IMR-90 (cell line): ENCODE results near the gene HAUS5. TPM values are rescaled to one million over a fixed set of nuclear protein-coding genes. Genes with fewer than 3 reads are reported as not detected.
"Not testable (repeated sequence)": the region's sequence is repeated elsewhere in the genome, so short reads cannot be mapped to it uniquely, and the experiment has no call there.

Experiments used
- ATAC-seq: fragments of 200-7000 bp; cut with Tn5 transposase; 2 replicates; pipeline ENCODE4 v1.9.1; 2020; ENCODE audit warnings: low read depth, mild to moderate bottlenecking, moderate library complexity
- BruUV-seq: library from RNA; stranded (reverse); fragments of 400-500 nt; replicated peaks from 2 replicates; lab custom pipeline; 2021; lab: Mats Ljungman, UMichigan
- CTCF ChIA-PET: fragments of 300-600 bp; formaldehyde crosslinking; extraction: SDS; loops from one replicate; lab custom pipeline; 2021; ENCODE audit warnings: antibody characterized with exemption; lab: Yijun Ruan, JAX
- POLR2A ChIA-PET: fragments of 300-600 bp; sonication (Branson Sonifier 250); formaldehyde crosslinking; loops from one replicate; lab custom pipeline; 2022; ENCODE audit warnings: antibody characterized with exemption; ENCODE audit not compliant: unreplicated experiment; lab: Charles Lee
- DNase-seq: peaks from one replicate; pipeline ENCODE4 v3.0.0; 2013
- H2AFZ ChIP-seq: replicated peaks from 2 replicates; pipeline ENCODE3; 2013; ENCODE audit warnings: low read length, mild to moderate bottlenecking; ENCODE audit not compliant: poor library complexity
- H2AK5ac ChIP-seq: 2 replicates; pipeline ENCODE4 v1.6.1; 2013; ENCODE audit warnings: low read depth, low read length, inconsistent platforms
- H2AK9ac ChIP-seq: replicated peaks from 2 replicates; pipeline ENCODE3; 2013; ENCODE audit warnings: mild to moderate bottlenecking, low read depth, low read length, moderate library complexity; ENCODE audit not compliant: poor library complexity
- H2BK120ac ChIP-seq: 2 replicates; pipeline ENCODE4 v1.6.1; 2013; ENCODE audit warnings: low read depth, low read length, inconsistent platforms
- H2BK15ac ChIP-seq: 3 replicates; pipeline ENCODE4 v1.6.1; 2013; ENCODE audit warnings: low read depth, low read length, inconsistent platforms
- H2BK20ac ChIP-seq: 2 replicates; pipeline ENCODE4 v1.6.1; 2013; ENCODE audit warnings: low read depth, mild to moderate bottlenecking, inconsistent platforms, low read length, moderate library complexity
- H2BK5ac ChIP-seq: 2 replicates; pipeline ENCODE4 v1.6.1; 2013; ENCODE audit warnings: mild to moderate bottlenecking, low read depth, low read length, inconsistent platforms; ENCODE audit not compliant: poor library complexity, severe bottlenecking
- H3K14ac ChIP-seq: replicated peaks from 2 replicates; pipeline ENCODE4 v1.6.1; 2013; ENCODE audit warnings: low read depth, low read length, inconsistent platforms
- H3K18ac ChIP-seq: 2 replicates; pipeline ENCODE4 v1.6.1; 2013; ENCODE audit warnings: low read depth, low read length, control low read depth
- H3K23ac ChIP-seq: 2 replicates; pipeline ENCODE4 v1.6.1; 2013; ENCODE audit warnings: low read depth, low read length, inconsistent platforms
- H3K27ac ChIP-seq: 2 replicates; pipeline ENCODE4 v1.5.1; 2013; ENCODE audit warnings: mild to moderate bottlenecking, control low read depth, low read length; ENCODE audit not compliant: insufficient read depth
- H3K27me3 ChIP-seq: 2 replicates; pipeline ENCODE4 v1.6.1; 2013; ENCODE audit warnings: low read length; ENCODE audit not compliant: control insufficient read depth, insufficient read depth
- H3K36me3 ChIP-seq: 2 replicates; pipeline ENCODE4 v1.6.1; 2013; ENCODE audit warnings: low read length, mixed read lengths; ENCODE audit not compliant: control insufficient read depth, insufficient read depth
- H3K4ac ChIP-seq: 2 replicates; pipeline ENCODE4 v1.6.1; 2013; ENCODE audit warnings: low read depth, low read length, inconsistent platforms
- H3K4me1 ChIP-seq: 2 replicates; pipeline ENCODE4 v1.6.1; 2013; ENCODE audit warnings: low read length, mixed read lengths; ENCODE audit not compliant: control insufficient read depth, insufficient read depth
- H3K4me2 ChIP-seq: 2 replicates; pipeline ENCODE4 v1.6.1; 2013; ENCODE audit warnings: low read depth, mild to moderate bottlenecking, control low read depth, low read length, moderate library complexity
- H3K4me3 ChIP-seq: 2 replicates; pipeline ENCODE4 v1.5.1; 2013; ENCODE audit warnings: low read depth, mild to moderate bottlenecking, control low read depth, low read length, moderate library complexity; ENCODE audit not compliant: insufficient read depth
- H3K56ac ChIP-seq: 2 replicates; pipeline ENCODE4 v1.6.1; 2013; ENCODE audit warnings: low read length, inconsistent platforms; ENCODE audit not compliant: insufficient read depth; ENCODE audit errors: extremely low read depth
- H3K79me1 ChIP-seq, 2 experiments: 2 replicates each; pipeline ENCODE4 v1.6.1; 2013; ENCODE audit warnings: low read length in 2 of 2, inconsistent platforms in 1 of 2, low read depth in 1 of 2
- H3K9ac ChIP-seq: 2 replicates; pipeline ENCODE4 v1.6.1; 2013; ENCODE audit warnings: low read depth, low read length, control low read depth
- H3K9me1 ChIP-seq: 2 replicates; pipeline ENCODE4 v1.6.1; 2013; ENCODE audit warnings: low read length, inconsistent platforms; ENCODE audit not compliant: insufficient read depth
- H3K9me3 ChIP-seq: 2 replicates; pipeline ENCODE4 v1.6.1; 2013; ENCODE audit warnings: low read length; ENCODE audit not compliant: control insufficient read depth, insufficient read depth
- H4K20me1 ChIP-seq: 2 replicates; pipeline ENCODE4 v1.6.1; 2013; ENCODE audit warnings: low read length, inconsistent platforms; ENCODE audit not compliant: insufficient read depth
- H4K5ac ChIP-seq: 2 replicates; pipeline ENCODE4 v1.6.1; 2013; ENCODE audit warnings: mild to moderate bottlenecking, low read depth, low read length, control low read depth
- H4K8ac ChIP-seq, 2 experiments: 2 replicates each; pipeline ENCODE4 v1.6.1; 2013; ENCODE audit warnings: low read depth in 2 of 2, low read length in 2 of 2, control low read depth in 1 of 2, inconsistent platforms in 1 of 2
- H4K91ac ChIP-seq: 2 replicates; pipeline ENCODE4 v1.6.1; 2013; ENCODE audit warnings: low read depth, low read length, inconsistent platforms; ENCODE audit not compliant: insufficient read depth
- WGBS, 2 experiments: methylation state at CpG; one replicate each; pipeline versions ENCODE4 v1.1.5 to v1.1.7; 2013; ENCODE audit warnings: missing lambda C conversion rate in 2 of 2; ENCODE audit not compliant: insufficient read length in 1 of 2; ENCODE audit errors: extremely low coverage in 2 of 2; 5-methylcytosine and 5-hydroxymethylcytosine counted together
- dilution Hi-C: fragments of 300-500 bp; cut with HindIII; formaldehyde crosslinking; loops from one replicate; pipeline ENCODE4 v1.14.3; 2018; ENCODE audit warnings: low sequenced_read_pairs; ENCODE audit not compliant: unreplicated experiment
- in situ Hi-C: fragments of 300-500 bp; cut with MboI; formaldehyde crosslinking; loops from 3 replicates; pipeline ENCODE4 v1.14.3; 2019; ENCODE audit warnings: low sequenced_read_pairs, inconsistent platforms, mixed read lengths
- intact Hi-C: fragments of 100-400 bp; cut with micrococcal nuclease; formaldehyde crosslinking; loops from 2 replicates; pipeline ENCODE4 v1.10.0; 2022
- polyA plus RNA-seq, 3 experiments: library from polyadenylated mRNA; depleted of rRNA; stranded (reverse); fragments of >200 nt; gene quantifications; 2 replicates each; pipeline ENCODE4 v1.2.3, GENCODE V29; 2012; ENCODE audit warnings: low replicate concordance in 1 of 3
- total RNA-seq: library from RNA; depleted of rRNA; stranded (reverse); fragments of >200 nt; gene quantifications from 2 replicates; pipeline ENCODE4 v1.2.3, GENCODE V29; 2012

Gene HAUS5
- total and polyA plus RNA-seq, 2 of the 4 experiments (the other 2 are of a cell fraction), result 3.4 to 6.2 TPM

DNA sequence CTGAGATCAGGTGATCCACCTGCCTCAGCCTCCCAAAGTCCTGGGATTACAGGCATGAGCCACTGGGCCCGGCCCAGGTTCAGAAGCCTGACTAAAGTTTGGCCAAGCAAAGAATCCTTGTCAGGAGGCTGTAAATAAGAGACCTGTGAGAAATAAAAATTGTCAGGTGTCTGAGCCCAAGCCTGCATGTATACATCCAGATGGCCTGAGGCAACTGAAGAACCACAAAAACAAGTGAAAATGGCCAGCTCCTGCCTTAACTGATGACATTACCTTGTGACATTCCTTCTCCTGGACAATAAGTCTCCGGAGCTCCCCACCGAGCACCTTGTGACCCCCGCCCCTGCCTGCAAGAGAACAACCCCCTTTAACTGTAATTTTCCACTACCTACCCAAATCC is 8.1 kb upstream of the HAUS5 start:
- WGBS, 2 experiments, result no CpG with 5 or more reads among the region's 4 CpGs
- not testable (repeated sequence) for H3K4me2 ChIP-seq

DNA sequence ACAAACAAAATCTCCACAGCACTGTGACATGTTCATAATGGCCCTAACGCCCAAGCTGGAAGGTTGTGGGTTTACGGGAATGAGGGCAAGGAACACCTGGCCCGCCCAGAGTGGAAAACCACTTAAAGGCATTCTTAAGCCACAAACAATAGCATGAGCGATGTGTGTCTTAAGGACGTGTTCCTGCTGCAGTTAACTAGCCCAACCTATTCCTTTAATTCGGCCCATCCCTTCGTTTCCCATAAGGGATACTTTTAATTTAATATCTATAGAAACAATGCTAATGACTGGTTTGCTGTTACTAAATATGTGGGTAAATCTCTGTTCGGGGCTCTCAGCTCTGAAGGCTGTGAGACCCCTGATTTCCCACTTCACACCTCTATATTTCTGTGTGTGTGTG is 5.4 kb upstream of the HAUS5 start:
- H2AK9ac ChIP-seq, H2BK15ac ChIP-seq, H3K4me2 ChIP-seq, DNase-seq, H3K18ac ChIP-seq, BruUV-seq, H2AK5ac ChIP-seq, H3K56ac ChIP-seq, H4K5ac ChIP-seq, intact Hi-C loops, H3K79me1 ChIP-seq, H3K14ac ChIP-seq, H3K4me3 ChIP-seq, H3K23ac ChIP-seq, H2AFZ ChIP-seq, H4K91ac ChIP-seq, H2BK5ac ChIP-seq, dilution Hi-C loops, H3K9me1 ChIP-seq, H4K8ac ChIP-seq, H3K9ac ChIP-seq, ATAC-seq, H3K4ac ChIP-seq, H2BK120ac ChIP-seq, POLR2A ChIA-PET, H3K4me1 ChIP-seq, H4K20me1 ChIP-seq, H3K27me3 ChIP-seq, H3K36me3 ChIP-seq, in situ Hi-C loops, H3K9me3 ChIP-seq, H3K27ac ChIP-seq, H2BK20ac ChIP-seq: not testable (repeated sequence)
- WGBS, 2 experiments, result no CpG with 5 or more reads among the region's 8 CpGs
- CTCF ChIA-PET, result interaction anchor here (1.0 kb wide), 1 partner anchor 36 kb away, joined by 3 read pairs; no protein-coding TSS in a partner anchor

More for the DNA sequence above, 8.1 kb upstream of the HAUS5 start:
- H3K18ac ChIP-seq, ATAC-seq, H2AFZ ChIP-seq, H3K36me3 ChIP-seq, H3K27ac ChIP-seq, H3K4me3 ChIP-seq, H3K56ac ChIP-seq, H3K27me3 ChIP-seq, H3K9me3 ChIP-seq, H2BK5ac ChIP-seq, dilution Hi-C loops, H2BK120ac ChIP-seq, H4K91ac ChIP-seq, CTCF ChIA-PET, H2AK9ac ChIP-seq, H4K20me1 ChIP-seq, H3K23ac ChIP-seq, in situ Hi-C loops, H3K14ac ChIP-seq, H3K9ac ChIP-seq, intact Hi-C loops, POLR2A ChIA-PET, H3K9me1 ChIP-seq, H3K79me1 ChIP-seq, H3K4me1 ChIP-seq, H2BK20ac ChIP-seq, DNase-seq, H4K5ac ChIP-seq, H2AK5ac ChIP-seq, H3K4ac ChIP-seq, H2BK15ac ChIP-seq, H4K8ac ChIP-seq, BruUV-seq: not testable (repeated sequence)
